ENCODE data around the gene ACSM6.

The ACSM6 gene

GRCh38 chr10:95275726-95276366 is 81.8 kb downstream of the ACSM6 start:
- DNase-seq: no peak

GRCh38 chr10:95276367-95277200 is 82.5 kb downstream of the ACSM6 start:
- no peak for DNase-seq

GRCh38 chr10:95277201-95277570 is 83.1 kb downstream of the ACSM6 start:
- DNase-seq: no peak

- no peak for DNase-seq
Observed at GRCh38 chr10:95277614-95278013, 83.6 kb downstream of the ACSM6 start.
